IPS-NIHi7 (cell line): ENCODE measurements around the gene PPP1R15B.

Experiments used
- DNase-seq: peaks from one replicate; pipeline ENCODE4 v3.0.0; 2012; ENCODE audit warnings: mixed read lengths; ENCODE audit errors: extremely low spot score

Gene PPP1R15B

DNA sequence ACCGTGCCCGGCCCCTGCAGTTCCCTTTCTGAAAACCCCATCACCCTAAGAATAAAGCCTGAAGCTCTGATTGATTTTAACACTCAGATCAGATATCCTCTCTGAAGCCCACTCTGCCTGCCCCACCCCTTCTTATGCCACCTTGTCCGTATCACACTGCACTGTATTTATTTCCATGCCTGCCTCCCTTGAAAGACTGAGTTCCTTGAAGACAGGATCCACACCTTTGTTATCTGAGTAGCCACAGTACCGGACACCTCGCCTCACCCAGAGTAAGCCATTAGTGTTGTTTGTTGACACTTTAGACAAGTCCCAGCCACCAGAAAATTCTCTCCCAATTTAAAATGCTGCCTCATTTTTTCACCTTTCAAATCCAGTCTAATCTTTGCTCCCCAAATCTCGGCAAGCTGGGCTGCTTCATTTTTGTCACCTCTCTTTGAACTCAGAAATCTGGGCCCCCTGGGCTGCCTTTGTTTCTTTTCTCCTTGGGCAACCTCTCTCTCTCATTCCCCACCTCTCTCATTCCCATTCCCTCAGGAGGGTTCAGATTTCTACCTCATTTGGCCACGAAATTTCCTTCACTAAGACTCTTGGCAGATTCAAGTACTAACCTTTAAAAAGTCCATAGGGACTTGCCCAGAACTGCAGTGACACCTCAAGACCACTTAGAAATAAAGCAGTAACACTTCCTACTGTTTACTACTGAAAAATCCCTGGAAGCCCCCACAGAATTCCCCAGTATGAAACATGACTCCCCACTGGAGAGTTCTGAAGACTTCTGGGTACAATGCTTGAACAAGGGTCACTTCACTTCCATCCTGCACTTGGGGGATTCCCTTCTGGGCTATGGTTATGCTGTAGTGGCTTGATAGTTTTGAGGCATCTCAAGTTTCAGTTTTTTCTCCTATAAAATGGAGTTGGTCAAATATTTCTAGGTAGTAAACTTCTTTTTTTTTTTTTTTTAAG, 8.7 kb upstream of the PPP1R15B start:
- DNase-seq, result no peak

DNA sequence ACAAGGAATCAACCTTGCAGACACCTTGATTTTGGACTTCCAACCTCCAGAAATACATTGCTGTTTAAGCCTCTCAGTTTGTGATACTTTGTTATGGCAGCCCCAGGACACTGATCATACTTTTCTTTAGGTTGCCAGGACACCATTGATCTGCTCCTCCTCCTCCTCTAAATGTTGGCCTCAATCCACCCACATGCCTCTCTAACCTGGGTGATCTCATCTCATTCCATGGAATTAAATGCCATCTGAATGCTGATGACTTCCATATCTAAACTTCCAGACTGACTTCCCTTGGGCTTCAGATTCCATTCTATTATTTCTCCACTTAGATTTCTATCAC, 7.4 kb upstream of the PPP1R15B start:
- DNase-seq, result no peak

DNA sequence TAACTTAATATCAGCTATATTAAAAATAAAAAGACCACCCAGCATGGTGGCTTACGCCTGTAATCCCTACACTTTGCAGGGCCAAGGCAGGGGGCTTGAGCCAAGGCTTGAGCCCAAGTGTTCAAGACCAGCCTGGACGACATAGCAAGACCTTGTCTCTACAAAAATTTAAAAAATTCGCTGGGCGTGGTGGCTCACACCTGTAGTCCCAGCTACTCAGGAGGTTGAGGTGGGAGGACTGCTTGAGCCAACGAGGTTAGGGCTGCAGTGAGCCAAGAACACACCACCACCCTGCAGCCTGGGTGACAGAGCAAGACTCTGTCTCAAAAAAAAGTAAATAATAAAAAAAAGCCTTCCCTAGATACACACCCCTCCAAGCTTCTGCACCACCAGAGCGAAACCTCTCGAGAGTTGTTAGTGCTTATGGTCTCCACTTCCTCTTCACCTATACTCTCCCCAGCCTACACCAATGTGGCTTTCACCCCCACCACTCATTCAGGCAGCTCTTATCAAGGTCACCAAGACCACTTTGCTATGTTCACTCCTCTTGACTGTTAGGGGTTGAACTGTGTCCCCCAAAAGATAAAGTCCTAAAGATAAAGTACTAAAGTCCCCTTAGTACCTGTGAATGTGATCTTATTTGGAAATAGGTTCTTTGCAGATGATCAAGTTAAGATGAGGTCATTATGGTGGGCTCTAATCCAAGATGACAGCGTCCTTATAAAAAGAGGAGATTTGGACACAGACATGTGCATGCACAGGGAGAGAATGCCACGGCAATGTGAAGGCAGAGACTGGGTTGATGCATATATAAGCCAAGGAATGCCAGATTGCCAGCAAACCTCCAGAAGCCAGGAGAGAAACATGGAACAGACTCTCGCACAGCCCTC, 6.8 kb upstream of the PPP1R15B start:
- DNase-seq, result no peak

DNA sequence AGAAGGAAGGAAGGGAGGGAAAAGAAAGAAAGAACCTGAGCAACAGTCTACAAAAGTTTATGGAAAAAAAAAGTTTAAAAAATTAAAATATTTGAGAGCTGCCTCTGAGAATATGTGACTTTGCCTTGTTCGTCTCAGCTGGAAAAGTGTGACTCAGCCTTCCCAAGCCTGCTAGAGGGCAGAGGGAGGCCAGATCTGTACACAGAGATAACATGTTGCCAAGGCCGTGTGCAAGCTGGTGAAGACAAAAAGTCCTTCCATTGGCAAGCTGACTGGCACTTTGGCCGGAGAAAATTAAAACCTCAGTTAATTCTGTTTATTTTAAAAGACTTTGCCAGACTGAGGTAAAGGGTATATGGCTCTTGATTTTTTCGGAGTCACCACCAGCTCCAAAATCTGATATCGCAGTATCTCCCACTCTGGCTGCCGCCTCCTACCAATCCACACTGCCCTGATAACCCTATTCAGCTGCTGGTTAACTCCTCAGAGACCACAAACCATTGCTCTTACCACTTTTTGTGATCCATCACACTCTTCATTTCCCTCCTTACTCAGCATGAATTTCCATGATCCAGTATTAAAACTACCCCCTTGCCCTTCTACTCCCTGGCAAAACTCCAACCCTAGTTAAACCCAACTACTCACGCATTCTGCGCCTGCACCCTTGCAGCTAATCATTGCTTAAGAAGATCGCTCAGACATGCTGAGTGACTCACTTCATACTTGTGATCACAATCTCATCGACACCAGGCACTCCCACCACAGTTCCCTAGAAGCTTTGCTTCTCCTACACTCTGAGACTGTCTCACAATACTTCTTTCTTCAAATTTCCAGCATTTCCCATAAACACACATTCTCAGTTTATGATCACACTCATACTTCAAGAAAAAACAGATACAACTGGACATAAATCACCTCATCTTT, 5.7 kb upstream of the PPP1R15B start:
- peak; percentile 26 for DNase-seq

DNA sequence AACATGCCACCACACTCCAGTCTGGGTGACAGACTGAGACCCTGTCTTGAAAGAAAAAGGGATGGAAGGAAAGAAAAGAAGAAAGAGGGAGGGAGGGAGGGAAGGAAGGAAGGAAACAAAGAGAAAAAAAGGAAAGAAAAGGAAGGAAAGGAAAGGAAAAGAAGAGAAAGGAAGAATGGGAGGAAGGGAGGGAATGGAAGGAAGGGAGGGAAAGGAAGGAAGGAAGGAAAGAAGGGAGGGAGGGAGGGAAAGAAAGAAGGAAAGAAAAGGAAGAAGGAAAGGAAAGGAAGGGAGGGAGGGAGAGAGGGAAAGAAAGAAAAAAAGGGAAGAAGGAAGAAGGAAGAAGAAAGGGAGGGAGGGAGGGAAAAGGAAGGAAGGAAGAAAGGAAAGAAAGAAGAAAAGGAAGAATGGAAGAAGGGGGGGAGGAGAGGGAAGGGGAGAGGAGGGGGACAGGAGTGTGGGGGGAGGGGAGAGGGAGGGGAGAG, 5.0 kb upstream of the PPP1R15B start:
- DNase-seq, result no peak

DNA sequence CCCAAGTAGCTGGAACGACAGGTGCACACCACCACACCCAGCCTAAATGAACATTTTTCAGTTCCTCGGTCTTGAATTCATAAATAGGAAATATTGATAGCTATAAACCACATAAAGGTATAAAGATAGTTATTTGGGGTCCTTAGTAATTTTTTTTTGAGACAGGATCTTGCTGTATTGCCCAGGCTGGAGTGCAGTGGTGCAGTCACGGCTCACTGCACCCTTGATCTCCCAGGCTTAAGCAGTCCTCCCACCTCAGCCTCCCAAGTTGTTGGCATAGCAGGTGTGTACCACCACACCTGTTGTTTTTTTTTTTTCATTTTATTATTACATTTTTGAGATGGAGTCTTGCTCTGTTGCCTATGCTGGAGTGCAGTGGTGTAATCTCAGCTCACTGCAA, 3.7 kb upstream of the PPP1R15B start:
- DNase-seq, result no peak

DNA sequence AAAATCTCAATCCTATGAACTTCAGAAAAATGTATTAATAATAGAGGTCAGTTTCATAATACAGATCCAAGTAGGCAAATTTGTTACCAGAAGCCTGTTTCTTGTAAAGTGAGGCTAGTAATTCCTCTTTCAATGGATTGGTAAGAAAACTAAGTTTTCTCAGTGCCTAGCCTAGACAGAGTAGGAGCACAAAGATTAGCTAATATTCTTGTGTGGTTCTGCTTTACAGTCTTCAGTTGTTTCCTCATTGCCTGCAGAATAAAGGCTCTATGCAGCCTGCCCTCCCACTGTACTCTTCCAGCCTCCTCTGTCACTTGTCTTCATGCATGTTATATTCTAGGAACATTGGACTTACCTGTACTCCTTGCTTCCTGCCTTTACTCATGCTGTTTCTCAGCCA, 2.4 kb upstream of the PPP1R15B start:
- DNase-seq, result no peak

DNA sequence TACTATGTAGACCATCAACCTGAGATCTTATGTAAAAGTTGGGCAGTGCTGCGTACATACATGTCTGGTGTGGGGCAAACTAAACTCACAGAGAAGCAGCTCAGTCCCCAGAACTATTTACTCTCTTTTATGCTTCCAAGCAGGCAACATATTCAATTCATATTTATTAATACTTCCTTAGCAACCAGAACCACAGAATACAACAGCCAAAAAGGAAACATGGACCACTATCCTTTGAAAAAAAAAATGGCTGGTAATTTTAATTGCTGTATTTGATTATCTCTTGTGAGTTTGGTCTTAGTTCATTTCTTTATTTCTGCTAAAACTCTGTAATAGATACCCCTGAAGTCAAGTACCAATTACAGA, 1.5 kb upstream of the PPP1R15B start:
- DNase-seq, result no peak

DNA sequence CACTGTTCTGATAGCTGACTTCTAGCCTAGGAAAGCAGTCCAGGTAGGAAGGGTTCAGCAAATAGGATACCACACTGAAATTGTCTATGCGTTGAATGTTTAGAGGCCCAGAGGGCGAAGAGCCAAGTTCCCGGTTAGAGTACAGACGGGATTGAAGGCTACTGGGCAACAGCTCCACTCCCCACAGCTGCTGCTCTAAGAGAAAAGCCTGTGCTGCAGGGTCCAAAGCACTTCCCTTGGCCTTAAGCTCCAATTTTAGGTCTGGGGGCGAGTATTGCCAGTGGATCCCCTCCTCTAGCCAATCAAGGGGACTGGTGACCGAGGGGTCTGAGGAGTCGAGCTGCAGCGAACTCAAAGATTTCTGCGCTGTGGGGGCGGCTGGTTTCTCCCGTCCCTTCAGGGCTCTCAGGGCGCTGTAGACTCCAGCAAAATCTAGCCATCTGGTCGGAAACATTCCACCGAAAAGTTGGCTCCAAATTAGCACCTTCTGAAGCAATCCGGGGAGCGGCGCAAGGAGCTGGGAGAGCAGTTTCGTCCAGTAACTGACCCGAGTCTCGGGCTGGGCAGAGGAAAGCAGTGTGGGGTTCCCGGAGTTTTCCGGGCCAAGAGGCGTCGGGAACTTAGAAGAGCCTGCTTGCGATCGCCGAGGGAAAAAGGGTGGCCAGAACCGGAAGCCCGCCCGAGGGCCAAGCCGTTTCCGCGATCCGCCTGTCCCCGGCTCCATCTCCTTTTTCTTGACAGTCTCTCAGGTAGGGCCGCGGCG, 748 bp downstream of the PPP1R15B start:
- DNase-seq, result peak; percentile 34

DNA sequence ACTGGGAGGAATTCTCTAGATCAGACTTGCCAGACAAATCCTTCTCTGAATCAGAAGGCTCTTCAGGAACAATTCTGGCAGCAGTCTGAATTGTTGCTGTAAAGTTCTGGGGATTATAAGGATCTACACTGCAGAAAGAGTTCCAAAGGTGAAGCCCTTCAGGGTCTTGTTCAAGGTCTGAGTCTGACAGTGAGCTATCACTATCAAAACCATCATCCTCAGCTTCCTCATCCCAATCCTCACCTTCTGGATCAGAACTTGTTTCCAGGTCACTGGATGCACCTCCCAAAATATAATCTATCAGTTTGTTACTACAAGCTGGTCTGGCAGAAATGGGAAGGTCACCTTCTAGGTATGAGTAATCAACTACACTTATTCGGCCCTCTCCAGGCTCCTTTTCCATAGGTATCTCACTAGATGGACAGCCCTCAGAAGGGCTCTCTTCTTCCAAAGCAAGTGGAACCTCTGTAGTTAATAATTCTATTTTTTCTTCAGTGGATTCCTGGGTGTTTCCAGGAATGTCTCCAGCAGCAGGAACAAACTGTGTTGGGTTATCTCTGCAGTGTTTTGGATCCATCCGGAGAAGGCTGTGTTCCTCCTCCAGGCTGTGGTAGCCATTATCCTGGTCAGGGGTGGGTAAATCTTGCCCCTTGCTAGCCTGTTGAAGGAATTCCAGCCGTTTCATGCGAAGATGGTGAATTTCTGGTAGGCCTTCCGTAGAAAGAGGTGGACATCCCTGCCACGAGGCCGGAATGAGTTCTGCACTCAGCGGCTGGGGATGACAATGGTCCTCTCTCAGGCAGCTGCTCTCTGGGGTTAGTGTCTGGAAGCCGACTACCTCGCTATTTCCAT, 1.6 kb downstream of the PPP1R15B start:
- DNase-seq, result peak; percentile 8

DNA sequence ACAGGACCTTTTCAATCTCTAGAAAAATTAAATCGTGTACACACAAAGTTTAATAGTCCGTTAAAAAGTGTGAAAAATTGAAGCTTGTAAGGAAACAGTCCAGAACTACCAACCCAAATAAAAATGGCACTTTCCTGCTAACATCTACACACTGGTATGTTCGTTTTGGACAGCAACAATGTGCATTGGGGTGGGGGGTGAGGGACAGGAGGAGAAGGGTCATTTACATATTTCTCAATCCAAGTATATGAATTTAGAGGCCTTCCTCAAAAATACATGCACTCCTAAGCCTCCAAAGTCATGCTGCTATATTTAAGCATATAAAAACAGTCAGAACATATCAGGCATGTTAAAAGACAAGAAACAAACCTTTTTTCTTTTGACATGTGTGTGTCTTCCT, 2.5 kb downstream of the PPP1R15B start:
- DNase-seq, result no peak

DNA sequence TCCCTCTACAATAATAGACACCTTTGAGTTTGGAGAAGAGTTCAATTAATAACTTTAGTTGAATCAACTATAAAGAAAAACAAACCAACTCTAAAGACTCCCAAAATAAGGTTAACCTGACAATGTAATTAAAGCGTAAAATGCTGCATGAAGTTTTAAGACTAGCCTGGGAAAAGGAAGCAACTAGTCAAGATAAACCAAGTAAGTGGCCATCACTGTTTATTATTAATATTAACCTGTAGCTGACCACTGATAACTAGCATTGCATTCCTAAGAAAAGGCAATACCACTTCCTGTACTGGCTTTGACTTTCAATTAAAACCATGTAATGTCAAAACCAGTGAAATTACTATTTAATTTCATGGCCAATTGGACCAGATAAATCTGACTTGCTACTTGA, 3.0 kb downstream of the PPP1R15B start:
- no peak for DNase-seq

DNA sequence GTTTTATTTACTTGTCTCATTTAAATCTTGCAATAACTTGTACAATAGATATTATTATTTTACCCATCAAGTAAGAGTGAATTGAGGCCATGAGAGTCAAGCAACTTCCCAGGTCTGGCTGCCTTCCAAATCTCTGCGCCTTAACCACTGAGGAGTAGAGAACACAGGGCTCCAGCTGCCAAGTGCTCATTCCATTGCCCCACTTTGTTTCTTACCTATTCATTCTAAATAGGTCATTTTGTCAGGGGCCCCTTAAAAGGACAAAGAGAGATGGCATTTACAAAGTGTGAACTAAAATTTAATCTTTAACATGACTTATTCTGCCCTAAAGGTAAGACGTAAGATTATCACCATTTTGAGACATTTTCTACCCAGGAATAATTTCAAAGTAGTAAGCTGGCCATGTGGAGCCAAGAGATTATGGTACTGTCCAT, 3.5 kb downstream of the PPP1R15B start:
- no peak for DNase-seq

DNA sequence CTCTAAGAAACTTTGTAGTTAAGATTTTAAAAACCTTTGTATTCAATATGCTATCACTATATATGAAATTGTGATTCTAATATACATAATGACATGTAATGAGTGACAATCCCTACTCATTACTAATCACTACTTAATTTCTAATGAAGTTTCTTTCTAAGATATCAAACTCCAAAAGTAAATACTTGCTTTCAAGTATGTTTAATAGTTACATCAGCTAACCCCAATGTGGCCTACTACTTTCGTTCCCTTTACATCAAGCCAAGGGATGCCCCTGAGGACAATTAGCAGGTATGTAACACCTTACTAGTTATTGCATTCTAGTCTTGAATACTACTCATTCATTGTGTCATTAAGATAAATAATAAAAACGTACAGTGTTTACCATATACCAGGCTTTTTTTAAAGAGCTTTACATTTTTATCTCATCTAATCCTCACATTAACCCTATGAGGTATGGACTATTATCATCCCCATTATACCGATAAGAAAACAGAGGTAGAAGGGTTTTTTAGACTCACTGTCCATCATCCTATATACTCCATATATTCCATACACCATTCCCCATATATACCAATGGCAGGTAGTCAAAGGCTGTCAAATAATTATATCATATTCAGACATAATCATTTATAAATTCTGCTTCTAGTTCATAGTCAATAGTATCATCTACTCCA, 4.2 kb downstream of the PPP1R15B start:
- DNase-seq, result no peak

DNA sequence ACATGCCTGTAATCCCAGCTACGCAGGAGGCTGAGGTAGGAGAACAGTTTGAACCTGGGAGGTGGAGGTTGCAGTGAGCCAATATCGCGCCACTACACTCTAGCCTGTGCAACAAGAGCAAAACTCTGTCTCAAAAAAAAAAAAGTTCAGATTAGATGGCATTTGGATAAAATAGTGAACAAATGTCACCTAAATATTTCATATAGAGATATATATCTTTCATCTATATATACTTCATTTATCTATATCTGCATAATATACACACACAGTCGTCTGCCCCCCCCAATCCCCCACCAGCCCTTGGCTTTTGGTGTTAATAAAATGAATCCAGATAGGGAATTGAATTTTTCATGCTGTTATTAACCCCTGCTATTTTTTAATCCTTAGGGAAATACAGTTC, 5.0 kb downstream of the PPP1R15B start:
- no peak for DNase-seq

DNA sequence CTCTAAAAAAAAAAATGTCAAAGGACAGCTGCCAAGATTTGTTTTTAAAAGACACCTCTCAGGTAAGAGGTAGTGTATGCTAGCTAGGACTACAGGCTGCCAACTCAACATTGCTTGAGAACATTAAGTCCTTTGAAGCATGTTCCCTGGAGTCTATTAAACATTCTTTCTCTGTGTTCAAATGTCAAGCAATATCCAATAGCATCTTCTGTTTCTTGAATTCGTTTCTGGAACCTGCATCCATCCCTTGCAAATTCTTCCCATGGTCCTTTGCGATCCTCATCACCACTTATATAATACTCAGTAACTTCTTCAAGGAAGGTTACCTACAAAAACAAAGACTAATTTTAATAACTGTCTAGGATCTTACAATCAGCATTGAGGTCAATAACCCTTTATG, 5.6 kb downstream of the PPP1R15B start:
- no peak for DNase-seq

DNA sequence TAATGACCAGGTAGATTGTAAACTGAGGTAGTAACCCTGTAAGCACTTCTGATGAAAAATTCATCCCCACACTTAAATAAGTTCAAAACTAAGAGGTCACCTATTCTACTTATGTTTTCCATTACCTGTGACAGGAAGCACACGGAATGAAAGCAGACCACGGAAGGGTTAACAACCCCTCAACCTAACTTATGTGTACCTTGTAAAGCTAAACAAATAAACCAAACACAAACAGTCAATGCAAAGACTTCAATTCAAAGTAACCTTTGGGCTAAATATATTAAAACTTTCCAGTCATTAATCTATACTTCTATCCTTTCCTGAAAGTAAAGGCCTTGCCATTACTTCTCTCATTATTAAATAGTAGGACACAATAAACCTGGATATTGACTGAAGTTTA, 7.0 kb downstream of the PPP1R15B start:
- no peak for DNase-seq

DNA sequence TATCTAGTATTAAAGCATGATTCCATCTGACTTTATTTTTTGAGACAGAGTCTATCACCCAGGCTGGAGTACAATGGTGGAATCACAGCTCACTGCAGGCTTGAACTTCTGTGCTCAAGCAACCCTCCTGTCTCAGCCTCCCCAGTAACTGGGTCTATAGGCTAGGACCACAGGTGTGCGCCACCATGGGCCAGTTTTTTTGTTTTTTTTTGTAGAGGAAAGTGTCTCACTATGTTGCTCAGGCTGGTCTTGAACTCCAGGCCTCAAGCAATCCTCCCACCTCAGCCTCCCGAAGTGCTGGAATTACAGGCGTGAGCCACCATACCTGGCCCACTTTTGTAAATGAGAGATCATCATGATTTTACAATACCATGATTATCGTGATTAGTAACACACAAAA, 9.2 kb downstream of the PPP1R15B start:
- no peak for DNase-seq

DNA sequence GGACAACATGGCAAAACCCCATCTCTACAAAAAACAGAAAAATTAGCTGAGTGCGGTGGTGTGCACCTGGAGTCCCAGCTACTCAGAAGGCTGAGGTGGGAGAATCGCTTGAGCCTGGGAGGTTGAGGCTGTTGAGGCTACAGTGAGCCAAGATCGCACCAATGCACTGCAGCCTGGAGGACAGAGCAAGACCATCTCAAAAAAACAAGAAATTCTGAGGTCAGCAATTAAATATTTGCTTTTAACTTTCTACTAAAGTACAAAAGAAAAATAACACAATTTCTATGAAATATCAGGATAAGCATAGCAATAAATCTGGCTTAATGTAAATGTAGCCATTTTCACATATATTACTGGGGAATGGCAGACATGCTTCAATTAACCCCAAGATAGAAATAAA, 9.9 kb downstream of the PPP1R15B start:
- no peak for DNase-seq
